ENCODE results near the gene OXSR1. TPM values are rescaled to one million over a fixed set of nuclear protein-coding genes. Genes with fewer than 3 reads are reported as not detected.

The OXSR1 gene
- total and polyA plus RNA-seq, 4 donors, result 4.3 to 24.7 (median 12.2) TPM

GRCh38 chr3:38170722-38171121, 5.4 kb downstream of the OXSR1 start (continued):
- TF ChIP-seq, protein P1, sequence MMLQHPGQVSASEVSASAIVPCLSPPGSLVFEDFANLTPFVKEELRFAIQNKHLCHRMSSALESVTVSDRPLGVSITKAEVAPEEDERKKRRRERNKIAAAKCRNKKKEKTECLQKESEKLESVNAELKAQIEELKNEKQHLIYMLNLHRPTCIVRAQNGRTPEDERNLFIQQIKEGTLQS (IDR thresholded peaks at IDR 0.05), result no peak
- no peak for TF ChIP-seq TAF1 (conservative IDR thresholded peaks at IDR 0.05)
- TF ChIP-seq YY1 (IDR thresholded peaks at IDR 0.05), result no peak

GRCh38 chr3:38171622-38172021, 6.3 kb downstream of the OXSR1 start:
- no peaks in the 10 kb centered on the region for H3K9me3 ChIP-seq (ENCODE audit: control insufficient read depth in 4 of 4, low read length in 3 of 4)
- H3K27ac ChIP-seq (ENCODE audit: low read depth in 1 of 2, low read length in 2 of 2), result no peak overlapping the region
- TF ChIP-seq, protein P1 (IDR thresholded peaks at IDR 0.05), result no peak
- TF ChIP-seq HNF4G (IDR thresholded peaks at IDR 0.05), result no peak
- no peak for TF ChIP-seq RAD21 (IDR thresholded peaks at IDR 0.05)
- TF ChIP-seq NR2F2 (IDR thresholded peaks at IDR 0.05), result no peak
- TF ChIP-seq GABPA (IDR thresholded peaks at IDR 0.05 in 1 of 2, conservative IDR thresholded peaks at IDR 0.05 in 1 of 2), result no peak
- TF ChIP-seq MAX (IDR thresholded peaks at IDR 0.05), result no peak
- no peak for TF ChIP-seq FOXA1 (IDR thresholded peaks at IDR 0.05)
- TF ChIP-seq, protein P2, sequence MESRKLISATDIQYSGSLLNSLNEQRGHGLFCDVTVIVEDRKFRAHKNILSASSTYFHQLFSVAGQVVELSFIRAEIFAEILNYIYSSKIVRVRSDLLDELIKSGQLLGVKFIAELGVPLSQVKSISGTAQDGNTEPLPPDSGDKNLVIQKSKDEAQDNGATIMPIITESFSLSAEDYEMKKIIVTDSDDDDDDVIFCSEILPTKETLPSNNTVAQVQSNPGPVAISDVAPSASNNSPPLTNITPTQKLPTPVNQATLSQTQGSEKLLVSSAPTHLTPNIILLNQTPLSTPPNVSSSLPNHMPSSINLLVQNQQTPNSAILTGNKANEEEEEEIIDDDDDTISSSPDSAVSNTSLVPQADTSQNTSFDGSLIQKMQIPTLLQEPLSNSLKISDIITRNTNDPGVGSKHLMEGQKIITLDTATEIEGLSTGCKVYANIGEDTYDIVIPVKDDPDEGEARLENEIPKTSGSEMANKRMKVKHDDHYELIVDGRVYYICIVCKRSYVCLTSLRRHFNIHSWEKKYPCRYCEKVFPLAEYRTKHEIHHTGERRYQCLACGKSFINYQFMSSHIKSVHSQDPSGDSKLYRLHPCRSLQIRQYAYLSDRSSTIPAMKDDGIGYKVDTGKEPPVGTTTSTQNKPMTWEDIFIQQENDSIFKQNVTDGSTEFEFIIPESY (IDR thresholded peaks at IDR 0.05), result no peak
- TF ChIP-seq TAF1 (conservative IDR thresholded peaks at IDR 0.05), result no peak
- no peak for TF ChIP-seq HNF4A (conservative IDR thresholded peaks at IDR 0.05)
- TF ChIP-seq, protein P3, sequence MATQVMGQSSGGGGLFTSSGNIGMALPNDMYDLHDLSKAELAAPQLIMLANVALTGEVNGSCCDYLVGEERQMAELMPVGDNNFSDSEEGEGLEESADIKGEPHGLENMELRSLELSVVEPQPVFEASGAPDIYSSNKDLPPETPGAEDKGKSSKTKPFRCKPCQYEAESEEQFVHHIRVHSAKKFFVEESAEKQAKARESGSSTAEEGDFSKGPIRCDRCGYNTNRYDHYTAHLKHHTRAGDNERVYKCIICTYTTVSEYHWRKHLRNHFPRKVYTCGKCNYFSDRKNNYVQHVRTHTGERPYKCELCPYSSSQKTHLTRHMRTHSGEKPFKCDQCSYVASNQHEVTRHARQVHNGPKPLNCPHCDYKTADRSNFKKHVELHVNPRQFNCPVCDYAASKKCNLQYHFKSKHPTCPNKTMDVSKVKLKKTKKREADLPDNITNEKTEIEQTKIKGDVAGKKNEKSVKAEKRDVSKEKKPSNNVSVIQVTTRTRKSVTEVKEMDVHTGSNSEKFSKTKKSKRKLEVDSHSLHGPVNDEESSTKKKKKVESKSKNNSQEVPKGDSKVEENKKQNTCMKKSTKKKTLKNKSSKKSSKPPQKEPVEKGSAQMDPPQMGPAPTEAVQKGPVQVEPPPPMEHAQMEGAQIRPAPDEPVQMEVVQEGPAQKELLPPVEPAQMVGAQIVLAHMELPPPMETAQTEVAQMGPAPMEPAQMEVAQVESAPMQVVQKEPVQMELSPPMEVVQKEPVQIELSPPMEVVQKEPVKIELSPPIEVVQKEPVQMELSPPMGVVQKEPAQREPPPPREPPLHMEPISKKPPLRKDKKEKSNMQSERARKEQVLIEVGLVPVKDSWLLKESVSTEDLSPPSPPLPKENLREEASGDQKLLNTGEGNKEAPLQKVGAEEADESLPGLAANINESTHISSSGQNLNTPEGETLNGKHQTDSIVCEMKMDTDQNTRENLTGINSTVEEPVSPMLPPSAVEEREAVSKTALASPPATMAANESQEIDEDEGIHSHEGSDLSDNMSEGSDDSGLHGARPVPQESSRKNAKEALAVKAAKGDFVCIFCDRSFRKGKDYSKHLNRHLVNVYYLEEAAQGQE (IDR thresholded peaks at IDR 0.05), result no peak
- no peak for TF ChIP-seq CTCF (IDR thresholded peaks at IDR 0.05; ENCODE audit: low read depth, low read length, missing input control)
- no peak for TF ChIP-seq YY1 (IDR thresholded peaks at IDR 0.05)
- peaks cover 0 to 13% (median 4%) of the 10 kb centered on the region in 4 donors for H3K4me1 ChIP-seq (ENCODE audit: control insufficient read depth in 4 of 4, insufficient read depth in 4 of 4, low read length in 3 of 4)
- no peaks in the 10 kb centered on the region for H3K36me3 ChIP-seq (ENCODE audit: control insufficient read depth in 4 of 4, insufficient read depth in 3 of 4, low read depth in 1 of 4, low read length in 3 of 4)
- no peaks in the 10 kb centered on the region for H3K27me3 ChIP-seq (ENCODE audit: control insufficient read depth in 4 of 4, insufficient read depth in 4 of 4, low read length in 3 of 4)
- 90% methylated on average over 2 of the region's 2 CpGs for WGBS
- no peak for DNase-seq (ENCODE audit: low spot score)
- no peak overlapping the region for H3K4me3 ChIP-seq (ENCODE audit: low read depth in 1 of 3, low read length in 3 of 3)
- H3K9ac ChIP-seq (ENCODE audit: low read depth in 1 of 2, low read length in 2 of 2), result no peak overlapping the region

All from liver (tissue), 9 donors.